Measurements from ENCODE around the gene ZNF606. TPM values are rescaled to one million over a fixed set of nuclear protein-coding genes. Genes with fewer than 3 reads are reported as not detected.
"Not testable (repeated sequence)": the region's sequence is repeated elsewhere in the genome, so short reads cannot be mapped to it uniquely, and the experiment has no call there.

Gene ZNF606
- total and polyA plus RNA-seq, 2 donors (not counting 1 experiment from before 2014, with no cell fraction given): 4.7 to 17.5 TPM

DNA sequence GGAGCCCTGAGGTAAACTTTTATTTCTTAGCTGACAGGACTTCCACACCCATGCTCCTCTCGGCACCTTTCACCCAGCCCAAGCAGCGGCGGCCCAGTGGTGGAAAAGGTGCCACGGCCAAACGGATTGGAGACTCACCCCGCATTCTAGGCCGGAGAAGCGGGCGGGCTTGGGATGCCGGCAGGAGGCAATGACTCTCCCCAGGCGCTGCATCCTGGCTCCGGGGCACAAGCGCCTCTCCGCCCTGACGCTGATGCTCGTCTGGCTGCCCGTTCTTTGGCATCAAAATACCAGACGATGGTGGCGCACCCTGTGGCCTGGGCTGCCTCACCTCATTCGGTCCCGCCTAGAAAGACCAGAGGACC lies 6.7 kb upstream of the ZNF606 start:
- no peak for DNase-seq (ENCODE audit: low read depth in 2 of 2)
- H3K4me3 ChIP-seq (replicated peaks in 1 of 4; ENCODE audit: control extremely low read depth in 1 of 4, insufficient read depth in 1 of 4, low read depth in 3 of 4, low read length in 4 of 4): peak overlapping the region in 3 of 4 experiments; percentile 6 to 56 (median 6)
- H3K79me2 ChIP-seq (ENCODE audit: control insufficient read depth, insufficient read depth, low read length): no peaks in the 10 kb centered on the region
- H3K4me1 ChIP-seq (ENCODE audit: control insufficient read depth, extremely low read depth, insufficient read depth, low read length): no peaks in the 10 kb centered on the region
- TF ChIP-seq, protein P1, sequence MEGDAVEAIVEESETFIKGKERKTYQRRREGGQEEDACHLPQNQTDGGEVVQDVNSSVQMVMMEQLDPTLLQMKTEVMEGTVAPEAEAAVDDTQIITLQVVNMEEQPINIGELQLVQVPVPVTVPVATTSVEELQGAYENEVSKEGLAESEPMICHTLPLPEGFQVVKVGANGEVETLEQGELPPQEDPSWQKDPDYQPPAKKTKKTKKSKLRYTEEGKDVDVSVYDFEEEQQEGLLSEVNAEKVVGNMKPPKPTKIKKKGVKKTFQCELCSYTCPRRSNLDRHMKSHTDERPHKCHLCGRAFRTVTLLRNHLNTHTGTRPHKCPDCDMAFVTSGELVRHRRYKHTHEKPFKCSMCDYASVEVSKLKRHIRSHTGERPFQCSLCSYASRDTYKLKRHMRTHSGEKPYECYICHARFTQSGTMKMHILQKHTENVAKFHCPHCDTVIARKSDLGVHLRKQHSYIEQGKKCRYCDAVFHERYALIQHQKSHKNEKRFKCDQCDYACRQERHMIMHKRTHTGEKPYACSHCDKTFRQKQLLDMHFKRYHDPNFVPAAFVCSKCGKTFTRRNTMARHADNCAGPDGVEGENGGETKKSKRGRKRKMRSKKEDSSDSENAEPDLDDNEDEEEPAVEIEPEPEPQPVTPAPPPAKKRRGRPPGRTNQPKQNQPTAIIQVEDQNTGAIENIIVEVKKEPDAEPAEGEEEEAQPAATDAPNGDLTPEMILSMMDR (conservative IDR thresholded peaks at IDR 0.05 in 1 of 2, IDR thresholded peaks at IDR 0.05 in 1 of 2; ENCODE audit: low read depth in 1 of 2, low read length in 2 of 2): no peak
- no peak for TF ChIP-seq EZH2 (IDR thresholded peaks at IDR 0.05; ENCODE audit: low read length, missing control alignments)
- H3K36me3 ChIP-seq (ENCODE audit: control insufficient read depth, insufficient read depth, low read length): peaks cover 5% of the 10 kb centered on the region
- H3K27ac ChIP-seq (ENCODE audit: insufficient read depth, low read length): peak overlapping the region; percentile 26
- H3K9ac ChIP-seq (ENCODE audit: insufficient read depth, low read length): no peak overlapping the region
- peak overlapping the region; percentile 63 for H3K4me2 ChIP-seq (ENCODE audit: extremely low read depth, insufficient read depth, low read length)
- H2AFZ ChIP-seq (ENCODE audit: low read length): no peak overlapping the region
- H4K20me1 ChIP-seq (ENCODE audit: control insufficient read depth, extremely low read depth, insufficient read depth, low read length): no peaks in the 10 kb centered on the region
- peaks cover 2% of the 10 kb centered on the region for H3K9me3 ChIP-seq (ENCODE audit: control insufficient read depth, insufficient read depth, low read depth, low read length)
- H3K27me3 ChIP-seq (ENCODE audit: control insufficient read depth, insufficient read depth, low read length): no peaks in the 10 kb centered on the region

DNA sequence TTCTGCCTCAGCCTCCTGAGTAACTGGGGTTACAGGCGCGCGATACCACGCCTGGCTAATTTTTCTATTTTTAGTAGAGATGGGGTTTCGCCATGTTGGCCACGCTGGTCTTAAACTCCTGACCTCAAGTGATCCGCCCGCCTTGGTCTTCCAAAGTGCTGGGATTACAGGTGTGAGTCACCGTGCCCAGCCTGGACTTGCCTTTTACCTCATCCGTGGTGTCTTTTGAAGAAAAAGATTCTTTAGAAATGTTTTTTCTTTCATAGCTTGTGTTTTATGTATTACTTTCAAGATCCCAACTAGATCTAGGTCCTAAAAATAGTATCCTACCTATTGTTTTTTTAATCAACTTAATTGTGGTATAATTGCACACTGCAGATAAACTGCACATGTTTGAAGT lies 6.3 kb upstream of the ZNF606 start:
- not testable (repeated sequence) for H3K9me3 ChIP-seq (ENCODE audit: control insufficient read depth, insufficient read depth, low read depth, low read length)

DNA sequence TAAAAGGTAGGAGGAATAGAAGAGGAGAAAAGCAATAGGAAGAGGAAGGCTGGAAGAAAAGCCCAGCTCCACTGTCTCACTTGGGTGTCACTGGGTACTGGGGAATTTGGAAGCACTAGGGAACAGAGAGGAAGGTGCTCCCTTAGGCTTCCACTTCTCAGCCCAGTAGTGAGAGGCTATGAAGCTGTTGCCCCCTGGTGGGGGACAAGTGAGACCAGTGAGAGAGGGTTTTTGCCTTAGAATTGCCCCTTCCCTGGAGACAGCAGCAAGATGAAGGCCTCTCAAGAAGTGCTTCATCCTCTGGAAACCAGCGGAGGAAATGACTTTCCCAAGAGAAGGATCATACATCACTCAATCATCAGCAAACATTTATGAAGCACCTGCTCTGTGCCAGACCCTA lies 4.7 kb upstream of the ZNF606 start:
- H3K9me3 ChIP-seq (ENCODE audit: control insufficient read depth, insufficient read depth, low read depth, low read length): peaks cover 2% of the 10 kb centered on the region
- H3K4me2 ChIP-seq (ENCODE audit: extremely low read depth, insufficient read depth, low read length): no peak overlapping the region
- no peaks in the 10 kb centered on the region for H4K20me1 ChIP-seq (ENCODE audit: control insufficient read depth, extremely low read depth, insufficient read depth, low read length)
- no peak overlapping the region for H2AFZ ChIP-seq (ENCODE audit: low read length)
- H3K9ac ChIP-seq (ENCODE audit: insufficient read depth, low read length): no peak overlapping the region
- no peak for DNase-seq (ENCODE audit: low read depth in 2 of 2)
- no peaks in the 10 kb centered on the region for H3K27me3 ChIP-seq (ENCODE audit: control insufficient read depth, insufficient read depth, low read length)
- H3K4me3 ChIP-seq (replicated peaks in 1 of 4; ENCODE audit: control extremely low read depth in 1 of 4, insufficient read depth in 1 of 4, low read depth in 3 of 4, low read length in 4 of 4): no peak overlapping the region
- no peak overlapping the region for H3K27ac ChIP-seq (ENCODE audit: insufficient read depth, low read length)
- H3K36me3 ChIP-seq (ENCODE audit: control insufficient read depth, insufficient read depth, low read length): peaks cover 5% of the 10 kb centered on the region
- no peaks in the 10 kb centered on the region for H3K4me1 ChIP-seq (ENCODE audit: control insufficient read depth, extremely low read depth, insufficient read depth, low read length)
- H3K79me2 ChIP-seq (ENCODE audit: control insufficient read depth, insufficient read depth, low read length): peaks cover 2% of the 10 kb centered on the region
- TF ChIP-seq EZH2 (IDR thresholded peaks at IDR 0.05; ENCODE audit: low read length, missing control alignments): no peak
- TF ChIP-seq, protein P1 (conservative IDR thresholded peaks at IDR 0.05 in 1 of 2, IDR thresholded peaks at IDR 0.05 in 1 of 2; ENCODE audit: low read depth in 1 of 2, low read length in 2 of 2): no peak

More for the DNA sequence above, 6.3 kb upstream of the ZNF606 start:
- peak overlapping the region; percentile 26 for H3K27ac ChIP-seq (ENCODE audit: insufficient read depth, low read length)
- not testable (repeated sequence) for H2AFZ ChIP-seq (ENCODE audit: low read length); H3K27me3 ChIP-seq (ENCODE audit: control insufficient read depth, insufficient read depth, low read length); H3K4me3 ChIP-seq (replicated peaks in 1 of 4; ENCODE audit: control extremely low read depth in 1 of 4, insufficient read depth in 1 of 4, low read depth in 3 of 4, low read length in 4 of 4); H3K36me3 ChIP-seq (ENCODE audit: control insufficient read depth, insufficient read depth, low read length); H3K4me1 ChIP-seq (ENCODE audit: control insufficient read depth, extremely low read depth, insufficient read depth, low read length); H4K20me1 ChIP-seq (ENCODE audit: control insufficient read depth, extremely low read depth, insufficient read depth, low read length); H3K9ac ChIP-seq (ENCODE audit: insufficient read depth, low read length); H3K79me2 ChIP-seq (ENCODE audit: control insufficient read depth, insufficient read depth, low read length)
- H3K4me2 ChIP-seq (ENCODE audit: extremely low read depth, insufficient read depth, low read length): peak overlapping the region; percentile 15
- DNase-seq (ENCODE audit: low read depth in 2 of 2): peak in 1 of 2 donors; percentile 9

All from fibroblast of lung (primary cell).